Gastrocnemius medialis (tissue), 4 donors: ENCODE measurements around the gene KLHL4.

Source experiments
- POLR2A ChIP-seq, 2 donors: fragments of 450-650 bp; IDR thresholded peaks; one replicate each; pipeline ENCODE4 v1.6.1; 2017; ENCODE audit warnings: antibody characterized with exemption in 2 of 2, mild to moderate bottlenecking in 2 of 2, moderate library complexity in 2 of 2
- TF ChIP-seq, protein P1 (sequence below), 5 experiments: fragments of 450-650 bp in 3 of 5; fragments of 200-600 bp in 2 of 5; sonication (generic) in 2 of 5; IDR thresholded peaks in 4 of 5; conservative IDR thresholded peaks in 1 of 5; 1 replicate in 4 of 5; 2 replicates in 1 of 5; pipeline ENCODE4 v1.5.1; 2016 to 2019; ENCODE audit warnings: antibody characterized with exemption in 5 of 5, mild to moderate bottlenecking in 3 of 5, moderate library complexity in 3 of 5

GRCh38 chrX:87582453-87582852 is 64.9 kb downstream of the KLHL4 start:
- TF ChIP-seq, protein P1, sequence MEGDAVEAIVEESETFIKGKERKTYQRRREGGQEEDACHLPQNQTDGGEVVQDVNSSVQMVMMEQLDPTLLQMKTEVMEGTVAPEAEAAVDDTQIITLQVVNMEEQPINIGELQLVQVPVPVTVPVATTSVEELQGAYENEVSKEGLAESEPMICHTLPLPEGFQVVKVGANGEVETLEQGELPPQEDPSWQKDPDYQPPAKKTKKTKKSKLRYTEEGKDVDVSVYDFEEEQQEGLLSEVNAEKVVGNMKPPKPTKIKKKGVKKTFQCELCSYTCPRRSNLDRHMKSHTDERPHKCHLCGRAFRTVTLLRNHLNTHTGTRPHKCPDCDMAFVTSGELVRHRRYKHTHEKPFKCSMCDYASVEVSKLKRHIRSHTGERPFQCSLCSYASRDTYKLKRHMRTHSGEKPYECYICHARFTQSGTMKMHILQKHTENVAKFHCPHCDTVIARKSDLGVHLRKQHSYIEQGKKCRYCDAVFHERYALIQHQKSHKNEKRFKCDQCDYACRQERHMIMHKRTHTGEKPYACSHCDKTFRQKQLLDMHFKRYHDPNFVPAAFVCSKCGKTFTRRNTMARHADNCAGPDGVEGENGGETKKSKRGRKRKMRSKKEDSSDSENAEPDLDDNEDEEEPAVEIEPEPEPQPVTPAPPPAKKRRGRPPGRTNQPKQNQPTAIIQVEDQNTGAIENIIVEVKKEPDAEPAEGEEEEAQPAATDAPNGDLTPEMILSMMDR (IDR thresholded peaks at IDR 0.05 in 4 of 5, conservative IDR thresholded peaks at IDR 0.05 in 1 of 5) = no peak
- no peak for TF ChIP-seq POLR2A (IDR thresholded peaks at IDR 0.05)
